HEK293T (cell line): ENCODE measurements around the gene OCRL.

Experiments used
- BHLHE40 ChIP-seq: fragments of 450-650 bp; IDR thresholded peaks from 2 replicates; pipeline ENCODE4 v1.6.1; 2016; ENCODE audit warnings: mild to moderate bottlenecking, moderate library complexity, borderline replicate concordance
- ELF4 ChIP-seq: fragments of 450-650 bp; IDR thresholded peaks from 2 replicates; pipeline ENCODE4 v1.6.1; 2017; ENCODE audit warnings: antibody characterized with exemption
- FOXK2 ChIP-seq: fragments of 450-650 bp; IDR thresholded peaks from 2 replicates; pipeline ENCODE4 v1.6.1; 2016; ENCODE audit warnings: mild to moderate bottlenecking
- FOXM1 ChIP-seq: fragments of 450-650 bp; IDR thresholded peaks from 2 replicates; pipeline ENCODE4 v1.6.1; 2017; ENCODE audit warnings: mild to moderate bottlenecking, borderline replicate concordance
- HDGF ChIP-seq: fragments of 450-650 bp; IDR thresholded peaks from 2 replicates; pipeline ENCODE4 v1.6.1; 2017; ENCODE audit warnings: antibody characterized with exemption, borderline replicate concordance
- L3MBTL2 ChIP-seq: fragments of 450-650 bp; conservative IDR thresholded peaks from 2 replicates; pipeline ENCODE4 v1.6.1; 2016; ENCODE audit warnings: mild to moderate bottlenecking
- LEF1 ChIP-seq: fragments of 450-650 bp; IDR thresholded peaks from 2 replicates; pipeline ENCODE4 v1.6.1; 2017; ENCODE audit warnings: mild to moderate bottlenecking, borderline replicate concordance
- NFRKB ChIP-seq: fragments of 450-650 bp; IDR thresholded peaks from 2 replicates; pipeline ENCODE4 v1.6.1; 2016; ENCODE audit warnings: mild to moderate bottlenecking, moderate library complexity
- SUZ12 ChIP-seq: fragments of 450-650 bp; IDR thresholded peaks from 2 replicates; pipeline ENCODE4 v1.6.1; 2016; ENCODE audit warnings: mild to moderate bottlenecking
- TARDBP ChIP-seq: fragments of 450-650 bp; IDR thresholded peaks from 2 replicates; pipeline ENCODE4 v1.6.1; 2016
- ZNF384 ChIP-seq: fragments of 450-650 bp; IDR thresholded peaks from 2 replicates; pipeline ENCODE4 v1.6.1; 2016

DNA sequence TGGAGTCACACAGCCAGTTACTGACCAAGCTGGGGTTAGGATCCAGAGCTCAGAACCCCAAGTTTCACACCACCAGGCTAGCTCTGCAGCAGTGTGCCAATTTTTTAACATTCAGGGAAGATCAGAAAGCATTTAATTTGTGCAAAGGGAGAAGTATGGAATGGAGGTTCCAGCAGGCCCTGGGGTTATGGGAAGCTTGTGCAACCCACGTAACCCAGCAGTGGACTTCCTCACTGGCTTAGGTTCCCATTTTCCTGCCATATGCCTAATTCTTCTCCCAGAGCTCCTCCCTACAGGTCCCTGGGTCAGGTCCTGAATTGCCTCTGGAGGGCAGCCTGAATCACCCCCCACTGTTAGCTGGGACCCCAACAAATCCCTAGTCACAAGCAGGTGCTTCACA, 100.7 kb downstream of the OCRL start:
- TF ChIP-seq ZNF384 (no peak), LEF1 (no peak), BHLHE40 (no peak), SUZ12 (no peak), NFRKB (no peak), FOXM1 (no peak), TARDBP (no peak), HDGF (no peak), FOXK2 (no peak), ELF4 (no peak), L3MBTL2 (no peak)
